Motor neuron (in vitro differentiated cells): Measurements from ENCODE around the gene SLC25A22. TPM values are rescaled to one million over a fixed set of nuclear protein-coding genes. Genes with fewer than 3 reads are reported as not detected.

Experiments used
- ATAC-seq, 8 experiments: fragments of 200-7000 bp; cut with Tn5 transposase; replicated peaks in 6 of 8; 2 replicates each; pipeline ENCODE4 v1.8.0; 2021; ENCODE audit warnings: mild to moderate bottlenecking in 8 of 8, moderate library complexity in 8 of 8
- H3K27ac ChIP-seq, 2 donors: fragments of 250-450 bp; sonication (Bioruptor Pico); 2 replicates each; pipeline ENCODE4 v1.9.0; 2021; ENCODE audit warnings: antibody characterized with exemption in 2 of 2, mild to moderate bottlenecking in 2 of 2, moderate library complexity in 1 of 2
- H3K4me1 ChIP-seq, 2 donors: fragments of 250-450 bp; sonication (Bioruptor Pico); replicated peaks in 1 of 2; 2 replicates each; pipeline ENCODE4 v1.6.1; 2021; ENCODE audit warnings: antibody characterized with exemption in 2 of 2, mild to moderate bottlenecking in 2 of 2, moderate library complexity in 1 of 2
- H3K4me3 ChIP-seq, 5 donors: fragments of 250-450 bp; sonication (Bioruptor Pico); 2 replicates each; pipeline ENCODE4 v1.9.0; 2021; ENCODE audit warnings: antibody characterized with exemption in 5 of 5, mild to moderate bottlenecking in 5 of 5, moderate library complexity in 4 of 5
- WGBS, 10 experiments: fragments of 450-650 bp; shearing (Covaris generic); methylation state at CpG; one replicate each; pipeline ENCODE4 v1.0.0; 2022; 5-methylcytosine and 5-hydroxymethylcytosine counted together
- in situ Hi-C, 9 experiments: fragments of 400-800 bp; cut with MboI; loops; one replicate each; pipeline ENCODE4 v1.15.0; 2021; ENCODE audit warnings: low sequenced_read_pairs in 9 of 9, low pct_unique_long_range_greater_than_20kb in 2 of 9; ENCODE audit not compliant: unreplicated experiment in 9 of 9
- total RNA-seq, 8 experiments: library from RNA; unstranded; fragments of 300-600 nt; gene quantifications; 2 replicates each; pipeline versions ENCODE4 v1.2.3 to v1.2.4, GENCODE V29; 2022

Gene SLC25A22
- total RNA-seq, 8 experiments from 2014 or later, result 21.4 to 45.6 (median 31.7) TPM

DNA sequence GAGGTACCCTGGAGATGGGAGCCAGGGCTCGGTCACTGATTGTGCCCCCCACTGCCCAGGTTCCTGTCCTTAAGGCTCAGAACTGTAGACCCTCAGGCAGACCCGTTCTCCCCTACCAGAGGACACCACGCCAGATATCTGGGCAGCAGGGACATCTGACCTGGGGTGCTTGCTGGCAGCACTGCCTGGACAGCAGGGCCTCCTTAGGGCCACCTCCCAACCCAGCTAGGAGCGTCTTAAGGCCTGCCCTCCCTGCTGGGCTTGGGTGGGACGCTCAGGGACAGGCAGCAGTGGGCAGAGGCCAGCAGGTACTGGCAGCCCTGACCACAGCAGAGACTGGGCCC lies 41.2 kb upstream of the SLC25A22 start:
- WGBS, 10 experiments, result 80% methylated on average over 1 of the region's 5 CpGs; no CpG with 5 or more reads in 9 of the 10 experiments
- no peak overlapping the region for H3K4me3 ChIP-seq
- no peak overlapping the region for H3K27ac ChIP-seq
- in situ Hi-C loops, result no loop called here
- no peak for ATAC-seq
- H3K4me1 ChIP-seq, result peaks cover 20 to 22% of the 10 kb centered on the region in 2 donors

DNA sequence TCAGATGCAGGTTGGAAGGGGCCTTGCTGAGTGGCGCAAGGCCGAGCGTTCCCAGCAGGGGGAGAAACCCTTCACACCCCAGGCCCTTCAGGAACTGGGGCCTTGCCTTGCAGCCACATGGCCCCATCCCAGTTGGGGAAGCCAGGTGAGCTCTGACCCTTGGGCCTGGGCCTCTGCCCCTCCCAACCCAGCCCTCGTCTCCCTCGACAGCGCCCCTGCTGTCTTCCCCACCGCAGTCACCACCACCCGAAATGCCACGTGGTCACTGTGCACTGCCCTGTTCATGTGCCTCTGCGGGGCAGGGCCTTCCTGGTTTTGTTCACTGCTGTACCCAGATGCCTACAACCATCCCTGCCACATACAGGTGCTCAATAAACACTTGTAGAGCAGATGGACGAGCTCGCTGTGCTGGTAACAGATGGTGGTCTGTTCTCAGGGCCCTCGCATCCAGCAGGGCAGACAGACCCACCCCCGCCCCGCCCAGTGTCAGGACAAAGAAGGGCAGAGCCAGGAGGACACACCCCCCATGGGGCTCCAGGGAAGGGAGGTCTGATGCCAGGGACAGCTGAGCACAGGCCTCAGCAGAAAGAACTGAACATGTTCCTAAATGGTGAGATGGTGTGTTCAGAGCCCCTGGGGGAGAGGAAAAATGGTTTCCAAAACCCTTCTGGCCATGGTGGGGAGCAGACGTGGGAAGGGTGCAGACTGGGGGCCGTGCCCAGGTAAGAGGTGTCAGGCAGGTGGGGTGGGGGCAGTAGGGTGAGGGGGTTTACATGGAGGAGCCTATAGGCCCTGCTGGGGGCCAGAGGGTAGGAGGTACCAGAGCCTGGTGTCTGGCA lies 40.6 kb upstream of the SLC25A22 start:
- peaks cover 19 to 22% of the 10 kb centered on the region in 2 donors for H3K4me1 ChIP-seq
- no peak overlapping the region for H3K4me3 ChIP-seq
- in situ Hi-C loops, result no loop called here
- no peak overlapping the region for H3K27ac ChIP-seq
- peak in 1 of 8 experiments; percentile 5 for ATAC-seq
- 60% methylated on average over 1 of the region's 17 CpGs; no CpG with 5 or more reads in 9 of the 10 experiments for WGBS, 10 experiments

DNA sequence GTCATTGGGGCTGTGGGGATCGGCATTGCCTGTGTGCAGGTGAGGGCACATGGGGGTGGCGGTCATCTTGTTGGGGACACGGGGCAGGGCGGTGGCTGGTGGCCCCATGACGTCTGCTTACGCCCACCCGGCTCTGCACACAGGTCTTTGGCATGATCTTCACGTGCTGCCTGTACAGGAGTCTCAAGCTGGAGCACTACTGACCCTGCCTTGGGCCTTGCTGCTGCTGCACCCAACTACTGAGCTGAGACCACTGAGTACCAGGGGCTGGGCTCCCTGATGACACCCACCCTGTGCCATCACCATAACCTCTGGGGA lies 39.9 kb upstream of the SLC25A22 start:
- in situ Hi-C loops, result no loop called here
- peaks cover 16 to 23% of the 10 kb centered on the region in 2 donors for H3K4me1 ChIP-seq
- ATAC-seq, result no peak
- no peak overlapping the region for H3K4me3 ChIP-seq
- WGBS, 10 experiments, result 60 to 93% (median 83%) methylated on average over 1 to 3 of the region's 8 CpGs; no CpG with 5 or more reads in 7 of the 10 experiments
- H3K27ac ChIP-seq, result no peak overlapping the region

DNA sequence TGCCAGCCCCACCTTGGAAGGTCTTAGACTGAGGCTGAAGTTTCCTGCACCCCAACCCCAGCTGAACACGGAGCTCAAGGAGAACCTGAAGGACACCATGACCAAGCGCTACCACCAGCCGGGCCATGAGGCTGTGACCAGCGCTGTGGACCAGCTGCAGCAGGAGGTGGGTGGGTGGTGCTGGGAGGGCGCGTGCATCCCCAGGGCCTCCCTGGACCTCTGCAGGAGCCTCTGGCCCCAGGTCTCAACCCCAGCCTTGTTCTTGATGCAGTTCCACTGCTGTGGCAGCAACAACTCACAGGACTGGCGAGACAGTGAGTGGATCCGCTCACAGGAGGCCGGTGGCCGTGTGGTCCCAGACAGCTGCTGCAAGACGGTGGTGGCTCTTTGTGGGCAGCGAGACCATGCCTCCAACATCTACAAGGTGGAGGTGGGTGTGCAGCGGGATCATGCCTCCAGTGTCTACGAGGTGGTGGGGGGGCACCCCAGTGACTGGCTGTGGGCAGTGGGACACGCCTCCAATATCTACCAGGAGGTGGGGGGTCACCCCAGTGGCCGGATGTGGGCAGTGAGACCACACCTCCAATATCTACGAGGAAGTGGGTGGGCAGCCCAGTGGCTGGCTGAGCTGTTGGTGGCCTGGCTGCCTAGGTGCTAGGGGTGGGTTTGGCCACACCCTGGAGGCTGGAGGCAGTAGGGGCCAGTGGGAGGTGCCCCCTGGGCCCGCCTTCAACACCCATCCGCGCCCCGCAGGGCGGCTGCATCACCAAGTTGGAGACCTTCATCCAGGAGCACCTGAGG lies 39.3 kb upstream of the SLC25A22 start:
- Histone ChIP-seq H3K27ac (no peak overlapping the region), H3K4me3 (no peak overlapping the region), H3K4me1 (peaks cover 17 to 26% of the 10 kb centered on the region in 2 donors)
- ATAC-seq, result no peak
- in situ Hi-C loops, result no loop called here
- 94 to 100% (median 100%) methylated on average over 1 to 10 of the region's 22 CpGs; no CpG with 5 or more reads in 7 of the 10 experiments for WGBS, 10 experiments

GRCh38 chr11:836700-837099 lies 38.6 kb upstream of the SLC25A22 start:
- in situ Hi-C loops, result no loop called here
- Histone ChIP-seq H3K4me1 (peaks cover 23 to 33% of the 10 kb centered on the region in 2 donors), H3K4me3 (no peak overlapping the region), H3K27ac (no peak overlapping the region)
- WGBS, 10 experiments, result 100% methylated on average over 1 to 3 of the region's 9 CpGs; no CpG with 5 or more reads in 7 of the 10 experiments
- ATAC-seq, result no peak

GRCh38 chr11:836274-836673 lies 38.2 kb upstream of the SLC25A22 start:
- H3K4me3 ChIP-seq, result no peak overlapping the region
- no peak overlapping the region for H3K27ac ChIP-seq
- peaks cover 24 to 34% of the 10 kb centered on the region in 2 donors for H3K4me1 ChIP-seq
- ATAC-seq, result no peak
- in situ Hi-C loops, result no loop called here
- WGBS, 10 experiments, result 100% methylated on average over 3 of the region's 14 CpGs; no CpG with 5 or more reads in 9 of the 10 experiments

GRCh38 chr11:834371-835316 lies 36.6 kb upstream of the SLC25A22 start:
- Histone ChIP-seq H3K4me1 (peaks cover 33 to 41% of the 10 kb centered on the region in 2 donors), H3K27ac (no peak overlapping the region), H3K4me3 (peak overlapping the region in 1 of 5 donors; percentile 69)
- in situ Hi-C loops, result no loop called here
- 8 to 67% (median 50%) methylated on average over 1 to 13 of the region's 31 CpGs; no CpG with 5 or more reads in 5 of the 10 experiments for WGBS, 10 experiments
- ATAC-seq, result peak in 3 of 8 experiments; percentile 11 to 13 (median 13)

DNA sequence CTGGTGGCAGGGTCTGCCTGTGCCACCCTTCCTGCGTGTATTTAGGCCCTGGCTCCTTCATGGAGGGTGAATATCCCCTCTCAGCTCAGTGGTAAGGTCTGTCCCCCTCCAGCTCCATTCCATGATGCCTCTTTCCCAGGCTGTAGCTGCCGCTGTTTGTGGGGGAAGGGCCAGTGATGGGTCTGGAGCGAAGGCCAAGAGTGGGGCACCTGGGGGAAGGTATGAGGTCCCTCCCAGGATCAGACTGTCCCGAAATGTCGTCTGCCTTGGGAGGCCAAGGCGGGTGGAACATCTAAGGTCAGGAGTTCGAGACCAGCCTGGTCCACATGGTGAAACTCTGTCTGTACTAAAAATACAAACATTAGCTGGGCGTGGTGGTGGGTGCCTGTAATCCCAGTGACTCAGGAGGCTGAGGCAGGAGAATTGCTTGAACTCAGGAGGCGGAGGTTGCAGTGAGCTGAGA lies 35.8 kb upstream of the SLC25A22 start:
- peak in 2 of 8 experiments; percentile 4 to 5 for ATAC-seq
- peaks cover 40 to 49% of the 10 kb centered on the region in 2 donors for H3K4me1 ChIP-seq
- peak overlapping the region; percentile 86 to 90 for H3K27ac ChIP-seq
- 0 to 80% (median 9%) methylated on average over 1 to 6 of the region's 9 CpGs; no CpG with 5 or more reads in 4 of the 10 experiments for WGBS, 10 experiments
- in situ Hi-C loops, result no loop called here
- H3K4me3 ChIP-seq, result peak overlapping the region; percentile 48 to 78 (median 69)

GRCh38 chr11:833114-833791 lies 35.2 kb upstream of the SLC25A22 start:
- in situ Hi-C loops, result no loop called here
- WGBS, 10 experiments, result no CpG with 5 or more reads among the region's 55 CpGs
- peak overlapping the region; percentile 48 to 78 (median 69) for H3K4me3 ChIP-seq
- H3K4me1 ChIP-seq, result peaks cover 46 to 55% of the 10 kb centered on the region in 2 donors
- H3K27ac ChIP-seq, result peak overlapping the region; percentile 86 to 90
- ATAC-seq, result peak; percentile 12 to 56 (median 40)

DNA sequence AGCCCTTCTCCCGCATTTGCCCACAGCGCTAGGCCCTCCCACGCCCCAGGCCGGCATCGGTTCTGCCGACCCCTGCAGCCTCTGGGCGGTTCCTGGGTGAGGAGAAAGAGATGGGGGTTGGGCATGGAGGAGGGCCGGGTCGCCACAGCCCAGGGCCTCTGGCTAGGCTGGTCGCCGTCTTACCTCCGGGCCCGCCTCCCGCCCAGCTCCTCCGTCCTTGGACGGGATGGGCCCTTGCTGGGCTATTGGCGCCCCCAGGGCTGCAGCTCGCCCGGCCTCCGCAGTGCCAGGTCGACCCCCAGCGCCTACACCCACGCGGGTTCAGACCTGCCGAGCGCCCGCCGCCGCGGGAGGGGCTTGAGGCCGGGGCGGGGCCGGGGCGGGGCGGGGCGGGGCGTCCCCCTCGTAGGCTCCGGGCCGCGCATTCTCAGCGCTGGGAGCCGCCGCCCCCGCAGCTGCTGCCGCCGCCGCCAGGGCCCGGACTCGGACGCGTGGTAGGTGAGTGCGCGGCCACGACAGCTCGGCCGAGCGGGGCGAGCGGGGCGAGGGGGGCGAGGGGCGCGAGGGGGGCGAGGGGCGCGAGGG lies 34.5 kb upstream of the SLC25A22 start, which contains the start of gene CD151:
Gene CD151, plus strand, starts transcription at position 424 of the 585 bp plus-strand sequence. CDS start 3,118 bp downstream, outside the sequence.
- ATAC-seq, result peak; percentile 21 to 61 (median 46)
- in situ Hi-C loops, result no loop called here
- peaks cover 53 to 61% of the 10 kb centered on the region in 2 donors for H3K4me1 ChIP-seq
- peak within 1 kb of the TSS; percentile 86 to 90 for H3K27ac ChIP-seq
- WGBS, 10 experiments, result 0% methylated on average over 1 of the region's 67 CpGs; no CpG with 5 or more reads in 9 of the 10 experiments
- H3K4me3 ChIP-seq, result peak within 1 kb of the TSS; percentile 48 to 78 (median 69)

DNA sequence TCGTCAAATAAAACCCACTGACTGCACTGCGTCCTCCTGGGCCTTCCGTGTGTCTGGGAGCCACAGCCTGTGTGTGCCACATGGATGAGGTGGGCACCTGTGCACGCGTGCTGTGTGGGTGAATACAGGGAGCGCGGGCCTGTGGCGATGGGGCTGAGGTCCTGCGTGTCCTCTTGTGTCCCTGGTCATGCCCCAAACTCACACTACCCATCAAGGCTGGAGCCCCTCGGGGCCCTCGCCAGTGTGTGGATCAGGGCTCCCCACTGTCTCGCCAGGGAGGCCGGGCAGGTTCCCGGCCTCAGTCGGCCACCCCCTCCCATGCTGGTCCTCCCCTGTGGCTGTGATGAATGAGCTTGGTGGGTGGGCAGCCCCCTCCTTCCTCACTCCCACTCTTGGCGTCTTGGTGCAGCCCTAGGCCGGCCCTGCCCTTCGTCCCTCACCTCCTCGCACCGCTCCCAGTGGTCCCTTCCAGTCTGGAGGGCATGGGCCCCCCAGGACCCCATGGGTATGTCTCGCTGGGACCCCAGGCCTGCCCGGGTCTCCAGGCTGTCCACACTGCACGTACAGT lies 34.0 kb upstream of the SLC25A22 start:
- H3K4me1 ChIP-seq, result peaks cover 59 to 67% of the 10 kb centered on the region in 2 donors
- H3K4me3 ChIP-seq, result peak overlapping the region; percentile 48 to 78 (median 69)
- H3K27ac ChIP-seq, result peak overlapping the region; percentile 86 to 90
- peak in 1 of 8 experiments; percentile 0 for ATAC-seq
- in situ Hi-C loops, result no loop called here
- 80 to 100% (median 84%) methylated on average over 1 to 2 of the region's 23 CpGs; no CpG with 5 or more reads in 6 of the 10 experiments for WGBS, 10 experiments
